ENCODE data around the gene BANP.
"Not testable (repeated sequence)": the region's sequence is repeated elsewhere in the genome, so short reads cannot be mapped to it uniquely, and the experiment has no call there.

The BANP gene

DNA sequence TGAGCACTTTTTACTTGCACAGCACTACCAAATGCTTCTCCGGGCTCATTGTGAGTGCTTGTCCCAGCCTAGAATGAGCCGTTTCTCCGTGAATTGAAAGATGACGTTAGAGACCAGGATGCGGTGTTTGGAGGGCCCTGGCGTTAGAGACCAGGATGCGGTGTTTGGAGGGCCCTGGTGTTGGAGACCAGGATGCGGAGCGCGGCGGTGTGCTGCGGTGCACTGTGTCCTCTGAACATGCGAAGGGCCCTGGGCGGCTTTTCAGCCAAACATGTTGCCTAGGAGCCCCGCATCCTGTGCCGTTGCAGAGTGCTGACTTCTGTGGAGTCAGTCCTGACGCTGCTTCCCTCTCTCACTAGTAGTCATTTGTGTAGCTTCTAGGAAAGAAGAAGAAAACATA lies 42.7 kb downstream of the BANP start:
- no peak overlapping the region for H3K27ac ChIP-seq (ENCODE audit: low read length)
- peaks cover 3% of the 10 kb centered on the region for H3K4me1 ChIP-seq (ENCODE audit: control insufficient read depth, low read depth, low read length)
- no peaks in the 10 kb centered on the region for H3K27me3 ChIP-seq (ENCODE audit: control insufficient read depth, insufficient read depth, low read length)
- no peaks in the 10 kb centered on the region for H3K9me3 ChIP-seq (ENCODE audit: control insufficient read depth, low read depth, low read length)
- H3K36me3 ChIP-seq (ENCODE audit: control insufficient read depth, low read depth, low read length), result no peaks in the 10 kb centered on the region
- no peak overlapping the region for H3K9ac ChIP-seq (ENCODE audit: low read length)
- no peak overlapping the region for H3K4me3 ChIP-seq (ENCODE audit: low read length)

DNA sequence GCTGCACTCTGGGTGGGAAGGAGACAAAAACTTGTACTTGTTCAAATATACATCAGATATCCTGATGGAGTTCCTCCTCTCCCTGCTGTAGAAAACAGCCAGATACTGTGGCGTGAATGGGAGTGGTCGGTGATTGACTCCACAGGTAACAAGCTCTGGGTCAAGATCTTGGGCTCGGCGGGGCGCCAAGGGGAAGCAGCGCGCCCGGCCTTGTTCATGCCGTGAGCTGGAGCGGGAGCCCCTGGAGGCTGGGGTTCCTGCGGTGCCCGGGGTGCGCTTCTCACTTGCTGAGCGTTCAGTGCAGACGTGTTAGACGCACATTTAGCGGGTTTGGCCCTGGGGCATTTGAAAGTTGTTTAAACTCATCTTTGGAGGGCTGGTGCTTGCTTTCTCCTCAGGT lies 44.4 kb downstream of the BANP start:
- no peak overlapping the region for H3K27ac ChIP-seq (ENCODE audit: low read length)
- H3K36me3 ChIP-seq (ENCODE audit: control insufficient read depth, low read depth, low read length), result no peaks in the 10 kb centered on the region
- H3K9me3 ChIP-seq (ENCODE audit: control insufficient read depth, low read depth, low read length), result no peaks in the 10 kb centered on the region
- H3K9ac ChIP-seq (ENCODE audit: low read length), result no peak overlapping the region
- no peaks in the 10 kb centered on the region for H3K27me3 ChIP-seq (ENCODE audit: control insufficient read depth, insufficient read depth, low read length)
- H3K4me3 ChIP-seq (ENCODE audit: low read length), result no peak overlapping the region
- H3K4me1 ChIP-seq (ENCODE audit: control insufficient read depth, low read depth, low read length), result no peaks in the 10 kb centered on the region

DNA sequence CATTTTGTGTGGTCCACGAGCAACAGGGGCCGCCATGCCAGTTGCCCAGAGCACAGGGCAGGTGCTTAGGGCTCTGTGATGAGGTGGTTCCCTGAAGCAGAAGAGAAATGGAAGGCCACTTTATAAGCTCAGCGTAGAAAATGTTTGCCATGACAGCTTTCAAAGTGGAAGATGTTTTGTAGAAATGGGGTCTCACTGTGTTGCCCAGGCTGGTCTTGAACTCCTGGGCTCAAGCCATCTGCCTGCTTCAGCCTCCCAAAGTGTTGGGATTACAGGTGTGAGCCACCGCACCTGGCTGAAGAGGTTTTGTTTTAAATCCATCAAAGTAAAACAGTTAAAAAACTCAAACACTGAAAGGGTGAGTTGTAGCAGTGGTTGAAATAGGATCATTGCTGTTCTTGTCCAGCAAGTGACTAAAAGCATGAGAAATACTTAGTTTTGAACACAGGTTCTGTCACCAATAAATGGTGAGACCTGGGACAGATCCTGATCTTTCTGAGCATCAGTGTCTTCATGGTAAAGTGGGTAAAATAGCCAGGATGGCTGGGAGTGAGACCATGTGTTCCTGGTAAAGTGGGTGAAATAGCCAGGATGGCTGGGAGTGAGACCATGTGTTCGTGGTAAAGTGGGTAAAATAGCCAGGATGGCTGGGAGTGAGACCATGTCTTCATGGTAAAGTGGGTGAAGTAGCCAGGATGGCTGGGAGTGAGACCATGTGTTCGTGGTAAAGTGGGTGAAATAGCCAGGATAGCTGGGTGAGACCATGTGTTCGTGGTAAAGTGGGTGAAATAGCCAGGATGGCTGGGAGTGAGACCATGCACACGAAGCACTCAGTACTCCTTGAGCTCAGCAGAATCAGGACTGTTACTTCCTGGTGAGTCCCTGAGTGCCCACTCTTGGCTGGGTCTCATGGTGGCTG lies 46.0 kb downstream of the BANP start:
- Histone ChIP-seq H3K36me3 (ENCODE audit: control insufficient read depth, low read depth, low read length) (no peaks in the 10 kb centered on the region), H3K4me1 (ENCODE audit: control insufficient read depth, low read depth, low read length) (no peaks in the 10 kb centered on the region), H3K9me3 (ENCODE audit: control insufficient read depth, low read depth, low read length) (no peaks in the 10 kb centered on the region), H3K9ac (ENCODE audit: low read length) (no peak overlapping the region), H3K27ac (ENCODE audit: low read length) (no peak overlapping the region), H3K4me3 (ENCODE audit: low read length) (no peak overlapping the region), H3K27me3 (ENCODE audit: control insufficient read depth, insufficient read depth, low read length) (no peaks in the 10 kb centered on the region)

DNA sequence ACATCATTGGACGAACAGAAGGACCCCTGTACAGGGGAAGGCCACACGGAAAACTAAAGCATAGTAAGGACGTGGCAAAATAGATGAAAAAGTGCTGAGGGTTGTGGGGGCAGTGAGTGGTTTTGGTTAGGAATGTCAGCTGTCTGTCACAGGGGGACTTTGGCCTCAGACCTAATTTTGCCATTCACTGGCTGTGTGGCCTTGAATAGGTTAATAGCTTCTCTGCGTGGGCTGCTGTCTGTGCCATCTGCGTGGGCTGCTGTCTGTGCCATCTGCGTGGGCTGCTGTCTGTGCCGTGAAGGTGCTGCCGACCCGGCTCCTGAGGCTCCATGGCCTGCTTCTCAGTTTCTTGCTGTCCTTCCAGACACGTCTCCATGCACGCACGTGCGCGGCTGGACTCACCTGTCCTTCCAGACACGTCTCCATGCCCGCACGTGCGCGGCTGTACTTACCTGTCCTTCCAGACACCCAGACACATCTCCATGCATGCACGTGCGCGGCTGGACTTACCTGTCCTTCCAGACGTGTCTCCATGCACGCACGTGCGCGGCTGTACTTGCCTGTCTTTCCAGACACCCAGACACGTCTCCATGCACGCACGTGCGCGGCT lies 47.1 kb downstream of the BANP start:
- H3K4me1 ChIP-seq (ENCODE audit: control insufficient read depth, low read depth, low read length); H3K36me3 ChIP-seq (ENCODE audit: control insufficient read depth, low read depth, low read length); H3K27ac ChIP-seq (ENCODE audit: low read length); H3K9ac ChIP-seq (ENCODE audit: low read length); H3K9me3 ChIP-seq (ENCODE audit: control insufficient read depth, low read depth, low read length); H3K27me3 ChIP-seq (ENCODE audit: control insufficient read depth, insufficient read depth, low read length); H3K4me3 ChIP-seq (ENCODE audit: low read length): not testable (repeated sequence)

DNA sequence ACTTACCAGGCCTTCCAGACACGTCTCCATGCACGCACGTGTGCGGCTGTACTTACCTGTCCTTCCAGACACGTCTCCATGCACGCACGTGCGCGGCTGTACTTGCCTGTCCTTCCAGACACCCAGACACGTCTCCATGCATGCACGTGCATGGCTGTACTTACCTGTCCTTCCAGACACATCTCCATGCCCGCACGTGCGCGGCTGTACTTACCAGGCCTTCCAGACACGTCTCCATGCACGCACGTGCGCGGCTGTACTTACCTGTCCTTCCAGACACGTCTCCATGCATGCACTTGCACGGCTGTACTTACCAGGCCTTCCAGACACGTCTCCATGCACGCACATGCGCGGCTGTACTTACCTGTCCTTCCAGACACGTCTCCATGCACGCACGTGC lies 47.8 kb downstream of the BANP start:
- not testable (repeated sequence) for H3K9me3 ChIP-seq (ENCODE audit: control insufficient read depth, low read depth, low read length); H3K27ac ChIP-seq (ENCODE audit: low read length); H3K4me1 ChIP-seq (ENCODE audit: control insufficient read depth, low read depth, low read length); H3K27me3 ChIP-seq (ENCODE audit: control insufficient read depth, insufficient read depth, low read length); H3K4me3 ChIP-seq (ENCODE audit: low read length); H3K9ac ChIP-seq (ENCODE audit: low read length); H3K36me3 ChIP-seq (ENCODE audit: control insufficient read depth, low read depth, low read length)

DNA sequence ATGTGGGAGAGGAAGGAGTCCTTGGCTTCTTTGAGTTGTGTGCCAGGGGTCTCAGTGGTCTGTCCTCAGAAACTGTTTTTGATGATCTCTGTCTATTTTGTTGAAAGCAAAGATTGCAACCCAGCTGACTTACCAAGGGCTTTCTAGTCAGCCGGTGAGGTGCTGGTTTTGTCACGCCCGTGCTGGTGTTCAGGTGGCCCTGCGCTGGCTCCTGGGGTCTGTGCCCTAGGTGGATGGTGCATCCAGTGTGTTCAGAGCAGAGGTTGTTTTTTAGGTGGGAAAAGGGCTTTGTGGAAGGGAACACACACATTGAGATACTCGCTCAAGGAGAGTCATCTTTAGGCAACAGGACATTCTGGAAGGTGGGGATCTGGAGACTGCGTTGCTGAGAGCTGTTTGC lies 51.0 kb downstream of the BANP start:
- Histone ChIP-seq H3K4me3 (ENCODE audit: low read length) (no peak overlapping the region), H3K9me3 (ENCODE audit: control insufficient read depth, low read depth, low read length) (no peaks in the 10 kb centered on the region), H3K9ac (ENCODE audit: low read length) (no peak overlapping the region), H3K27ac (ENCODE audit: low read length) (no peak overlapping the region), H3K4me1 (ENCODE audit: control insufficient read depth, low read depth, low read length) (no peaks in the 10 kb centered on the region), H3K27me3 (ENCODE audit: control insufficient read depth, insufficient read depth, low read length) (no peaks in the 10 kb centered on the region), H3K36me3 (ENCODE audit: control insufficient read depth, low read depth, low read length) (no peaks in the 10 kb centered on the region)

DNA sequence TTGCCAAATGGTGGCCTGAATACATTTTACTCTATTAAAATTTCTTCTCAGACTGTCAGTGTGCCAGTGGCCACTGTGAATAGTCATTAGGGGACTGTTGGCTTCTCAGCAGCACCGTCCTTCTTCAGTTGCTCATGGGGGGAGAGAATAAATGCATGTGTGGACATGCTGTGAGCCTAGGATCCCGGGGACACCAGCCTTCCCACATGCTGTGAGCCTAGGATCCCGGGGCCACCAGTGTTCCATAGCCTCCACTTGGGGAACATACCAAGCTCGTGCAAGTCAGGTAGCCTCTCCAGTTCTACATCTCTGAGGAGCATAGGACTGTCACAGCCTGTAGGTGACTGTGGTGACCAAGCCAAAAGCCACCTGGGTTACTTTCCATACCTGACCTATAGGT lies 51.5 kb downstream of the BANP start:
- Histone ChIP-seq H3K27ac (ENCODE audit: low read length) (no peak overlapping the region), H3K4me1 (ENCODE audit: control insufficient read depth, low read depth, low read length) (no peaks in the 10 kb centered on the region), H3K36me3 (ENCODE audit: control insufficient read depth, low read depth, low read length) (no peaks in the 10 kb centered on the region), H3K9me3 (ENCODE audit: control insufficient read depth, low read depth, low read length) (no peaks in the 10 kb centered on the region), H3K27me3 (ENCODE audit: control insufficient read depth, insufficient read depth, low read length) (no peaks in the 10 kb centered on the region), H3K4me3 (ENCODE audit: low read length) (no peak overlapping the region), H3K9ac (ENCODE audit: low read length) (no peak overlapping the region)

DNA sequence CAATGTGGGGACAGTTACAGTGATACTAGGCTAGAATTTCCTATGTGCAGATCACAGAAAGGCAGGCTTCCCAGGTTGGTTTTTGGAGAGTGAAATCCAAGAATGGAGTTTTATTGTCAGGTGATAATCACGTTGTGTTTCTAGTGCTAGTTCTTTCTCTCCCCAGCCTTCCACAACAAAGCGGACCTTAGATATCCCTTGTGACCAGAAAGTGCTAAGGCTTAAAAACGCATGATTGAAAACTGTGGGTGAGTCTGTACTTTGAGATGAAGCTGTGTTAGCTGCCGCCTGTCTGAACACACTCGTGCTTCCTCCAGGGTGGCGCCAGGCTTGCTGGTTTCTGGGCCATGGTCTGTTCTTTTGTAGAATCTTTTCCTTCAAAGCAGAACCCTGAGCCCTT lies 52.1 kb downstream of the BANP start:
- H3K4me1 ChIP-seq (ENCODE audit: control insufficient read depth, low read depth, low read length), result no peaks in the 10 kb centered on the region
- H3K27ac ChIP-seq (ENCODE audit: low read length), result no peak overlapping the region
- no peak overlapping the region for H3K9ac ChIP-seq (ENCODE audit: low read length)
- no peak overlapping the region for H3K4me3 ChIP-seq (ENCODE audit: low read length)
- no peaks in the 10 kb centered on the region for H3K27me3 ChIP-seq (ENCODE audit: control insufficient read depth, insufficient read depth, low read length)
- H3K36me3 ChIP-seq (ENCODE audit: control insufficient read depth, low read depth, low read length), result peaks cover 5% of the 10 kb centered on the region
- no peaks in the 10 kb centered on the region for H3K9me3 ChIP-seq (ENCODE audit: control insufficient read depth, low read depth, low read length)

DNA sequence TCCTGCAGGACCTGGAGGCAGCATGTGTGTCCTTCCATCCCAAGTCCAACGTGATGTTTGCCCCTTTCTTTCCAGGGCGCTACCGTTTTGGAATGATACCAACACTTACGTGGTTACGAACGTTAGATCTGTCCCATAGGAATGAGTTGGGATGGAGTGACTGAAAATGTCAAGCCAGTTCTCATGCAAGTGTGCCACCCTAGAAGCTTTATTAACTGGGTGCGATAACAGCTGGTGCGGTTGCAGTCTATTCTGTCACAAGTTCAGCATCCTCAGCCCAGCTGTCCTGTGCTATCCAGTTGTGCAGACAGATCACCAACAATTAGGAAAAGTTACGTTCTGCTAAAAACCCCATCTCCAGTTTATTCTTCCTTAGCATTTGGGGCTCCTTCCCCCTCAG lies 52.5 kb downstream of the BANP start:
- Histone ChIP-seq H3K9ac (ENCODE audit: low read length) (no peak overlapping the region), H3K4me3 (ENCODE audit: low read length) (no peak overlapping the region), H3K27me3 (ENCODE audit: control insufficient read depth, insufficient read depth, low read length) (no peaks in the 10 kb centered on the region), H3K4me1 (ENCODE audit: control insufficient read depth, low read depth, low read length) (peaks cover 3% of the 10 kb centered on the region), H3K36me3 (ENCODE audit: control insufficient read depth, low read depth, low read length) (peaks cover 7% of the 10 kb centered on the region), H3K27ac (ENCODE audit: low read length) (no peak overlapping the region), H3K9me3 (ENCODE audit: control insufficient read depth, low read depth, low read length) (no peaks in the 10 kb centered on the region)

DNA sequence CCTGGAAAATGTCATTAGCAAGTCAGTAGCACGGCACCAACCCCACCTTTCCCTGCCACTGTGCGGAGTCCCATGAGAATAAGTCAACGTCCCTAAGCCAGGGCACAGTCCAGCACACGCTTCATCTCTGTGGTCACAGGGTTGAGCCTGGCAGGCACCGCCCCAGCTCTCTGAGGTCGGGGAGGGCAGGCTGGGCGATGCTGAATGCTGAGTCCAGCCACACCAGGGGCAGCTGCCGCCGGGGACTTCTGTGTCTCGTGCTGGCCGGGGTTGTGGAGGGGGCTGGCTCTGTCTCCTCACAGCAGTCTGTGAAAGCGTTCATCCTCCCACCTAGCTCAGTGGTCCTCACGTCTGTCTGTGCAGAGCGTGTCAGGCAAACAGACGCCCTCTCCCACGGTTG lies 53.2 kb downstream of the BANP start:
- H3K4me1 ChIP-seq (ENCODE audit: control insufficient read depth, low read depth, low read length), result peaks cover 10% of the 10 kb centered on the region
- no peak overlapping the region for H3K4me3 ChIP-seq (ENCODE audit: low read length)
- no peak overlapping the region for H3K9ac ChIP-seq (ENCODE audit: low read length)
- H3K27me3 ChIP-seq (ENCODE audit: control insufficient read depth, insufficient read depth, low read length), result no peaks in the 10 kb centered on the region
- peaks cover 7% of the 10 kb centered on the region for H3K36me3 ChIP-seq (ENCODE audit: control insufficient read depth, low read depth, low read length)
- H3K9me3 ChIP-seq (ENCODE audit: control insufficient read depth, low read depth, low read length), result no peaks in the 10 kb centered on the region
- no peak overlapping the region for H3K27ac ChIP-seq (ENCODE audit: low read length)

DNA sequence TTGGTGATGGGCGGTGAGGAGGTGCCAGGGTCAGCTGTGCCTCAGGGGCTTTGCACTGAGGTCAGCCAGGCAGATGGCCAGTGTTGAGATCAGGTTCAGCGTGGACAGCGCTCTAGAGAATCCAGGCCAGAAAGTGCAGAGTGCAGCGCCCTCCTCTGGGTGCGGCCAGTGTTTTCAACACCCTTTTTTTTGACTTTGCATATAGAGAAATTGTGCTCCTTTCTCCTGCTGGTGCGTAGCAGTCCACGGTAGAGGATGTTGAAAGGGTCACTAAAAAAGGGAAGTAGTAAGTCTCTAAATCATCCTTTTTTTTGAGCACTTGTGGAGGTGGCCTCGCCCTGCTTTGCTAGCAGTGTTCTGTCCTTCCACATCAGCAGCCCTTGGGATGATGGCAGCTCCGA lies 53.9 kb downstream of the BANP start:
- peaks cover 11% of the 10 kb centered on the region for H3K4me1 ChIP-seq (ENCODE audit: control insufficient read depth, low read depth, low read length)
- peaks cover 7% of the 10 kb centered on the region for H3K36me3 ChIP-seq (ENCODE audit: control insufficient read depth, low read depth, low read length)
- H3K9me3 ChIP-seq (ENCODE audit: control insufficient read depth, low read depth, low read length), result no peaks in the 10 kb centered on the region
- no peak overlapping the region for H3K4me3 ChIP-seq (ENCODE audit: low read length)
- no peak overlapping the region for H3K9ac ChIP-seq (ENCODE audit: low read length)
- no peaks in the 10 kb centered on the region for H3K27me3 ChIP-seq (ENCODE audit: control insufficient read depth, insufficient read depth, low read length)
- no peak overlapping the region for H3K27ac ChIP-seq (ENCODE audit: low read length)

DNA sequence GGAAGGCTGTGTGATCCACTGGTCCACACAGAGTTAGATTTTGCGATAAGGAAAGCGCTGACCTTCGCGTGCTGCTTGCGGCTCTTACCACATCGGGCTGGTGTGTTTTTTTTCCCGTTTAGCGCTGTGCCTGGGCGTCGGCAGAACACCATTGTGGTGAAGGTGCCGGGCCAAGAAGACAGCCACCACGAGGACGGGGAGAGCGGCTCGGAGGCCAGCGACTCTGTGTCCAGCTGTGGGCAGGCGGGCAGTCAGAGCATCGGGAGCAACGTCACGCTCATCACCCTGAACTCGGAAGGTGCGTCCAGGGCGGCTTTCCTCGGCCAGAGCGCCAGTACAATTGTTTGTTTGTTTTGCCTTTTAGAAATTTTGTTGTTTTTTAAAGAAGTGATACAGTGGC lies 54.7 kb downstream of the BANP start:
- no peaks in the 10 kb centered on the region for H3K27me3 ChIP-seq (ENCODE audit: control insufficient read depth, insufficient read depth, low read length)
- no peak overlapping the region for H3K27ac ChIP-seq (ENCODE audit: low read length)
- H3K9me3 ChIP-seq (ENCODE audit: control insufficient read depth, low read depth, low read length), result no peaks in the 10 kb centered on the region
- H3K9ac ChIP-seq (ENCODE audit: low read length), result no peak overlapping the region
- no peak overlapping the region for H3K4me3 ChIP-seq (ENCODE audit: low read length)
- H3K4me1 ChIP-seq (ENCODE audit: control insufficient read depth, low read depth, low read length), result peaks cover 11% of the 10 kb centered on the region
- peaks cover 11% of the 10 kb centered on the region for H3K36me3 ChIP-seq (ENCODE audit: control insufficient read depth, low read depth, low read length)
